ENCODE results near the gene TTLL8. TPM values are rescaled to one million over a fixed set of nuclear protein-coding genes. Genes with fewer than 3 reads are reported as not detected.

Gene TTLL8
- total and polyA plus RNA-seq, 2 donors (not counting 3 experiments of a cell fraction or from before 2014, with no cell fraction given): not detected

DNA sequence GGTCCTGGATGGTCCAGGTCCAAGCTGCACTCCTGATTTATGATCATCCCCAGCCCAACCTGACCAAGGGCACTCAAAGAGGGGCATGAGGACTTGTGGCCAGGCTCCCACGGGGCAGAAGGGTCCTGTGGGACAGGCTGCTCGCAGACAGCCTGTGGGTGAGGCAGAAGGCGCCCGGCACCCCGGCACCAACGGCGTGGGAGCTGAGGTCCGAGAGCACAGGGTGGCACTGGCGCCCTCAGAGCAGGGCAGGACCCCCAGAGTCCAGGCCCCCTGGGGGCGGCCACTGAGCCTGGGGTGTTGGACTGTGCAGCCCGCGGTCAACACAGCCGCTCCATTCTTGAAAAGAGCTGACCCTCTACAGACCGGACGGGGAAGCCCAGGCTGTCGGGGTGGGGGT lies 48.8 kb downstream of the TTLL8 start:
- no peak overlapping the region for H3K9ac ChIP-seq (replicated peaks; ENCODE audit: extremely low read depth, insufficient read depth, low read length)
- ChIA-PET CTCF (interaction anchor here (3.2 kb wide), 1 partner anchor 21 kb away, joined by 11 read pairs; no protein-coding TSS in a partner anchor), POLR2A (no interaction called here)
- no peak overlapping the region for H2AFZ ChIP-seq (ENCODE audit: low read depth, low read length)
- no peaks in the 10 kb centered on the region for H3K79me2 ChIP-seq (ENCODE audit: control insufficient read depth, insufficient read depth, low read length)
- H3K4me3 ChIP-seq (replicated peaks in 1 of 3; ENCODE audit: insufficient read depth in 1 of 3, low read depth in 1 of 3, low read length in 3 of 3): no peak overlapping the region
- FAIRE-seq (no peak), DNase-seq (ENCODE audit: low read depth, low spot score) (no peak)
- H3K9me1 ChIP-seq (replicated peaks; ENCODE audit: control insufficient read depth, extremely low read depth, insufficient read depth, low read length): no peaks in the 10 kb centered on the region
- H3K36me3 ChIP-seq (ENCODE audit: control insufficient read depth in 2 of 2, extremely low read depth in 1 of 2, insufficient read depth in 2 of 2, low read length in 2 of 2): no peaks in the 10 kb centered on the region
- TF ChIP-seq FOS (IDR thresholded peaks at IDR 0.05; ENCODE audit: borderline replicate concordance, insufficient read depth, low read length) (no peak), POLR2AphosphoS5 (IDR thresholded peaks at IDR 0.05; ENCODE audit: insufficient read depth, low read depth, low read length) (no peak), POLR2A (IDR thresholded peaks at IDR 0.05; ENCODE audit: low read depth, low read length) (no peak), JUN (IDR thresholded peaks at IDR 0.05; ENCODE audit: borderline replicate concordance, insufficient read depth, insufficient read length, low read depth) (no peak), GATA2 (IDR thresholded peaks at IDR 0.05; ENCODE audit: insufficient read depth, insufficient read length, low read depth, low read length) (no peak), EZH2 (IDR thresholded peaks at IDR 0.05; ENCODE audit: borderline replicate concordance, low read depth, low read length, severe bottlenecking) (no peak), MYC (IDR thresholded peaks at IDR 0.05; ENCODE audit: low read depth, low read length) (no peak)
- TF ChIP-seq, protein P1, sequence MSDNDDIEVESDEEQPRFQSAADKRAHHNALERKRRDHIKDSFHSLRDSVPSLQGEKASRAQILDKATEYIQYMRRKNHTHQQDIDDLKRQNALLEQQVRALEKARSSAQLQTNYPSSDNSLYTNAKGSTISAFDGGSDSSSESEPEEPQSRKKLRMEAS (IDR thresholded peaks at IDR 0.05; ENCODE audit: insufficient read depth, insufficient read length): no peak
- TF ChIP-seq, protein P2, sequence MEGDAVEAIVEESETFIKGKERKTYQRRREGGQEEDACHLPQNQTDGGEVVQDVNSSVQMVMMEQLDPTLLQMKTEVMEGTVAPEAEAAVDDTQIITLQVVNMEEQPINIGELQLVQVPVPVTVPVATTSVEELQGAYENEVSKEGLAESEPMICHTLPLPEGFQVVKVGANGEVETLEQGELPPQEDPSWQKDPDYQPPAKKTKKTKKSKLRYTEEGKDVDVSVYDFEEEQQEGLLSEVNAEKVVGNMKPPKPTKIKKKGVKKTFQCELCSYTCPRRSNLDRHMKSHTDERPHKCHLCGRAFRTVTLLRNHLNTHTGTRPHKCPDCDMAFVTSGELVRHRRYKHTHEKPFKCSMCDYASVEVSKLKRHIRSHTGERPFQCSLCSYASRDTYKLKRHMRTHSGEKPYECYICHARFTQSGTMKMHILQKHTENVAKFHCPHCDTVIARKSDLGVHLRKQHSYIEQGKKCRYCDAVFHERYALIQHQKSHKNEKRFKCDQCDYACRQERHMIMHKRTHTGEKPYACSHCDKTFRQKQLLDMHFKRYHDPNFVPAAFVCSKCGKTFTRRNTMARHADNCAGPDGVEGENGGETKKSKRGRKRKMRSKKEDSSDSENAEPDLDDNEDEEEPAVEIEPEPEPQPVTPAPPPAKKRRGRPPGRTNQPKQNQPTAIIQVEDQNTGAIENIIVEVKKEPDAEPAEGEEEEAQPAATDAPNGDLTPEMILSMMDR (IDR thresholded peaks at IDR 0.05; ENCODE audit: extremely low read depth in 1 of 2, insufficient read depth in 1 of 2, low read depth in 1 of 2, low read length in 2 of 2): no peak
- H3K9me3 ChIP-seq (replicated peaks; ENCODE audit: control insufficient read depth, insufficient read depth, low read length): no peaks in the 10 kb centered on the region
- no peaks in the 10 kb centered on the region for H3K4me1 ChIP-seq (ENCODE audit: control insufficient read depth, extremely low read depth, insufficient read depth, low read length)
- BruUV-seq (replicated peaks): no TSS peak
- no peaks in the 10 kb centered on the region for H4K20me1 ChIP-seq (replicated peaks; ENCODE audit: control insufficient read depth, extremely low read depth, insufficient read depth, low read length)
- peaks cover 27 to 31% of the 10 kb centered on the region in 2 experiments for H3K27me3 ChIP-seq (ENCODE audit: control insufficient read depth in 2 of 2, insufficient read depth in 2 of 2, low read length in 2 of 2)
- H3K4me2 ChIP-seq (ENCODE audit: insufficient read depth, low read length): no peak overlapping the region
- no peak overlapping the region for H3K27ac ChIP-seq (ENCODE audit: insufficient read depth, low read depth, low read length)
- intact Hi-C loops (cut with micrococcal nuclease) (no loop called here), dilution Hi-C loops (cut with MboI; ENCODE audit: extremely low pct_ligation_motif_present, low sequenced_read_pairs) (no loop called here)
